IgD-negative memory B cell (primary cell): ENCODE data around the gene IFT81. TPM values are rescaled to one million over a fixed set of nuclear protein-coding genes. Genes with fewer than 3 reads are reported as not detected.
A peak's percentile ranks its signal among the peaks of the same experiment; 100 is the strongest.
"Not testable (repeated sequence)": the region's sequence is repeated elsewhere in the genome, so short reads cannot be mapped to it uniquely, and the experiment has no call there.

Experiments used
- H3K27ac Mint-ChIP-seq, 3 donors: one replicate each; pipeline ENCODE4 v1.8.0; 2020 to 2022; ENCODE audit warnings: mild to moderate bottlenecking in 3 of 3, mixed read lengths in 3 of 3, moderate library complexity in 1 of 3
- H3K27me3 Mint-ChIP-seq: one replicate; pipeline ENCODE4 v1.8.0; 2021; ENCODE audit warnings: mixed read lengths
- H3K36me3 Mint-ChIP-seq: one replicate; pipeline ENCODE4 v1.8.0; 2020; ENCODE audit warnings: mild to moderate bottlenecking, mixed read lengths
- H3K4me1 Mint-ChIP-seq, 3 donors: one replicate each; pipeline ENCODE4 v1.8.0; 2020 to 2022; ENCODE audit warnings: mixed read lengths in 3 of 3, mild to moderate bottlenecking in 1 of 3
- H3K4me3 Mint-ChIP-seq, 4 donors: one replicate each; pipeline ENCODE4 v1.8.0; 2020 to 2022; ENCODE audit warnings: mild to moderate bottlenecking in 4 of 4, mixed read lengths in 4 of 4, moderate library complexity in 3 of 4
- H3K9me3 Mint-ChIP-seq, 3 donors: one replicate each; pipeline ENCODE4 v1.8.0; 2020 to 2021; ENCODE audit warnings: mixed read lengths in 3 of 3, mild to moderate bottlenecking in 1 of 3
- polyA plus RNA-seq: library from polyadenylated mRNA; unstranded; fragments of 300-500 nt; fragmentation: Illumina TruSeq; gene quantifications from one replicate; pipeline ENCODE4 v1.2.3, GENCODE V29; 2021

The IFT81 gene
- polyA plus RNA-seq, 1 donor from 2014 or later: 1.5 TPM

GRCh38 chr12:110249105-110249504 is 124.9 kb downstream of the IFT81 start:
- H3K27ac Mint-ChIP-seq: no peak overlapping the region
- H3K27me3 Mint-ChIP-seq: no peaks in the 10 kb centered on the region
- no peaks in the 10 kb centered on the region for H3K36me3 Mint-ChIP-seq
- no peak overlapping the region for H3K4me3 Mint-ChIP-seq
- peaks cover 5 to 7% (median 7%) of the 10 kb centered on the region in 3 donors for H3K4me1 Mint-ChIP-seq
- no peaks in the 10 kb centered on the region for H3K9me3 Mint-ChIP-seq

DNA sequence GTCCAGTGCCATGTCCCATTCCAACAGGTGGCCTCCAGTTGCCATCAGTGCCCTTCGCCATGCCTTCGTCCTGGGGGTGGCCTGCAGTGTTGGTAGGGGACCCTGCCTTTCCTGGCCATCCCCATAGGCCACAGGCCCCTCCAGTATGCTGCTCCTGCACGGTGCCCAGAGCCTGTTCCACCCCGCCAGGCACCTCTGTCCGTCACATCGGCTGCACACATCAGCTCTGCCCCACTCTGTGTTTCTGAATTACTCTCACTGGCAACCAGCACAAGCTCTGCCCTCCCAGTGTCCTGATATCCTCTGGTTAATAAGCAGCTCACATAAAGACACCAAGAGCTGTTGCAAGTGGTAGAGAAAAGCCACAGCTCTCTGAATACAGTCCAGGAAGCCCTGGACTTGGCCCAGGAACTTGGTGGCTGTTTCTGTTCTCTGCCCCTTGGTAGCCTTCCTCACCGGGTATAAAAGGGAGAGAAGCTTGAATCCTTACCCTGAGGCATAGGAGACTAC is 125.6 kb downstream of the IFT81 start:
- no peaks in the 10 kb centered on the region for H3K36me3 Mint-ChIP-seq
- H3K4me1 Mint-ChIP-seq: peaks cover 4 to 5% (median 4%) of the 10 kb centered on the region in 3 donors
- peak overlapping the region in 1 of 4 donors; percentile 16 for H3K4me3 Mint-ChIP-seq
- no peaks in the 10 kb centered on the region for H3K27me3 Mint-ChIP-seq
- H3K9me3 Mint-ChIP-seq: no peaks in the 10 kb centered on the region
- no peak overlapping the region for H3K27ac Mint-ChIP-seq

DNA sequence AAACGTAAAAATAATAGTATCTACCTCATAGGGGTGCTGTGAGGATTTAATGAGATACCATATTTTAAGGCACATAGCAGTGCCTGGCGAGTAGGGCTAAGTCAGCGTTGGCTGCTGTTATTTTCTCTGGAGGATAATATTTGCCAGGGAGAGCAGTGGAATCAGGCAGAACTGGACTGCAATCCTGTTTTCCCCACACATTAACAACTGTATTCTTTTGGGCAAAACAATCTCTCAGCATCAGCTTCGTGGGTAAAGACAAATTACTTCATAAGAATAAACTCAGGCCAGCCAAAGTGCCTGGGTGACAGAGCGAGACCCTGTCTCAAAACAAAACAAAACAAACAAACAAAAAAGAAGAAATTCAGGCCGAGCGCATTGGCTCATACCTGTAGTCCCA is 127.2 kb downstream of the IFT81 start:
- Mint-ChIP-seq H3K4me1 (no peaks in the 10 kb centered on the region), H3K9me3 (no peaks in the 10 kb centered on the region), H3K4me3 (no peak overlapping the region), H3K27me3 (no peaks in the 10 kb centered on the region), H3K36me3 (no peaks in the 10 kb centered on the region), H3K27ac (no peak overlapping the region)

DNA sequence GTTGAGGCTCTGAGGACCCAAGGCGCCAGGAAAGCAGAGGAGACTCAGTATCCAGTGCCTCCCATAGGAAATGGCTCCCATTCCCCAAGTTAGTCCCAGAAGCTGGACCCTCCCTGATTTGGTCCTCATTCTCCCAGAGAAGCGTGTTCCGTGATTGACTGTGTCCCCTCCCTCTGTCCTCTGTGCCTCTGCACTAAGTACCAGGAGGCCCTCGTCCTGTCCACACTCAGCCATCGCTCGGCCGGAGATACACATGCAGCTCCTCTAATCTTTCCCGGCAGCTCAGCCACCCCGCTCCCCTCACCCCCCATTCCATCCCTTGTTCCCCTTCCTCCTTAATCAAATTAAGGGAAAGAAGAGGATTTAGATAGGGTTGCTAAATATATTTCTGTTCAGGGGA is 128.6 kb downstream of the IFT81 start:
- no peaks in the 10 kb centered on the region for H3K36me3 Mint-ChIP-seq
- H3K4me1 Mint-ChIP-seq: no peaks in the 10 kb centered on the region
- H3K27me3 Mint-ChIP-seq: no peaks in the 10 kb centered on the region
- no peak overlapping the region for H3K4me3 Mint-ChIP-seq
- no peaks in the 10 kb centered on the region for H3K9me3 Mint-ChIP-seq
- no peak overlapping the region for H3K27ac Mint-ChIP-seq

GRCh38 chr12:110253176-110253575 is 129.0 kb downstream of the IFT81 start:
- Mint-ChIP-seq H3K9me3 (no peaks in the 10 kb centered on the region), H3K4me1 (no peaks in the 10 kb centered on the region), H3K27ac (no peak overlapping the region), H3K4me3 (no peak overlapping the region), H3K36me3 (no peaks in the 10 kb centered on the region), H3K27me3 (no peaks in the 10 kb centered on the region)

GRCh38 chr12:110254971-110255540 is 130.9 kb downstream of the IFT81 start:
- Mint-ChIP-seq H3K27me3 (no peaks in the 10 kb centered on the region), H3K4me1 (no peaks in the 10 kb centered on the region), H3K4me3 (peak overlapping the region in 1 of 4 donors; percentile 58), H3K36me3 (no peaks in the 10 kb centered on the region), H3K9me3 (no peaks in the 10 kb centered on the region), H3K27ac (no peak overlapping the region)

- not testable (repeated sequence) for H3K27me3 Mint-ChIP-seq, H3K27ac Mint-ChIP-seq, H3K36me3 Mint-ChIP-seq, H3K4me3 Mint-ChIP-seq, H3K9me3 Mint-ChIP-seq, H3K4me1 Mint-ChIP-seq
These were observed 131.8 kb downstream of the IFT81 start for GRCh38 chr12:110255890-110256456.

DNA sequence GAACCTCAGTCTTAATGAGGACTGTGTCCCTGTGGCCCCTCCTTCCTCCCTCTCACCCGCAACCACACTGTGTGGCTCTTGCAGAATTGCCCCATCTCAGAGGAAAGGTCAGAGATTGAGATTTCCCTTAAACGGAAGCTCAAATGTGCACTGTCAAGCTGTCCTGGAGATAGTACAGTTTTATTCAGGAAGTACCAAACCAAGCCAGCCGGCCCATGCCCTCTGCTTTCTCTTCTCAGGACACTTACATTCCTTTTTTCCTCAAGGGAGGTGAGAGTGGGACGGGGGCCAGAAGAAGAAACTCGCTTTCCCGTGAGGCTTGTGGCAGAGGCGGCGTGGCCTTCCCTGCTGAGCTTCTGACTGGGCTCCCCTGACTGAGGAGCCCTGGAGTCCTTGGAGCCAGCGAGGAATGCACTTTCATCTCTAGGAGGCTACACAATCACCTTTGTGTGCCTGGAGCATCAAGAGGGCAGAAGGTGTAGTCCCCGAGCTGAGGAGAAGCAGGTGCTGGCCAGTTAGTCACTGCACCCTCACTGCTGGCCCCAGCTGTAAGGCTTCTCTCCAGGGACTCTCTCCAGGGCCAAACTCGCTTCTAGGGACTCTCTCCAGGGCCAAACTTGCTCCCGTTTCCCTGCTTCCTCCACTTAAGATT is 132.7 kb downstream of the IFT81 start:
- Mint-ChIP-seq H3K27me3 (no peaks in the 10 kb centered on the region), H3K4me3 (no peak overlapping the region), H3K4me1 (no peaks in the 10 kb centered on the region), H3K36me3 (no peaks in the 10 kb centered on the region), H3K27ac (no peak overlapping the region), H3K9me3 (no peaks in the 10 kb centered on the region)

GRCh38 chr12:110258466-110258865 is 134.3 kb downstream of the IFT81 start:
- no peak overlapping the region for H3K4me3 Mint-ChIP-seq
- H3K27me3 Mint-ChIP-seq: no peaks in the 10 kb centered on the region
- no peaks in the 10 kb centered on the region for H3K4me1 Mint-ChIP-seq
- no peaks in the 10 kb centered on the region for H3K36me3 Mint-ChIP-seq
- H3K27ac Mint-ChIP-seq: no peak overlapping the region
- H3K9me3 Mint-ChIP-seq: no peaks in the 10 kb centered on the region

GRCh38 chr12:110262442-110263388 is 138.6 kb downstream of the IFT81 start:
- Mint-ChIP-seq H3K4me3 (no peak overlapping the region), H3K4me1 (no peaks in the 10 kb centered on the region), H3K27me3 (no peaks in the 10 kb centered on the region), H3K9me3 (no peaks in the 10 kb centered on the region), H3K36me3 (no peaks in the 10 kb centered on the region), H3K27ac (no peak overlapping the region)

- Mint-ChIP-seq H3K9me3 (no peaks in the 10 kb centered on the region), H3K4me3 (no peak overlapping the region), H3K4me1 (no peaks in the 10 kb centered on the region), H3K27me3 (peaks cover 4% of the 10 kb centered on the region), H3K36me3 (no peaks in the 10 kb centered on the region), H3K27ac (no peak overlapping the region)
These were observed 142.3 kb downstream of the IFT81 start for GRCh38 chr12:110266381-110266960.

GRCh38 chr12:110266980-110267620 is 142.9 kb downstream of the IFT81 start:
- no peaks in the 10 kb centered on the region for H3K9me3 Mint-ChIP-seq
- no peak overlapping the region for H3K4me3 Mint-ChIP-seq
- H3K27ac Mint-ChIP-seq: no peak overlapping the region
- H3K27me3 Mint-ChIP-seq: peaks cover 4% of the 10 kb centered on the region
- H3K36me3 Mint-ChIP-seq: no peaks in the 10 kb centered on the region
- no peaks in the 10 kb centered on the region for H3K4me1 Mint-ChIP-seq
